Measurements from ENCODE around the gene FHL2. TPM values are rescaled to one million over a fixed set of nuclear protein-coding genes. Genes with fewer than 3 reads are reported as not detected.
A peak's percentile ranks its signal among the peaks of the same experiment; 100 is the strongest.

Gene FHL2
- total and polyA plus RNA-seq, 9 of the 15 experiments (the other 6 are each of a cell fraction or from before 2014, with no cell fraction given), result 7.5 to 33.1 (median 23.9) TPM

- TF ChIP-seq ZNF592 (IDR thresholded peaks at IDR 0.05), result no peak
- peak; percentile 83; the same call in 1 of the 2 replicates for TF ChIP-seq MEF2D (tag; conservative IDR thresholded peaks at IDR 0.05; ENCODE audit: low read depth)
- TF ChIP-seq CHD2 (IDR thresholded peaks at IDR 0.05; ENCODE audit: low read depth, low read length), result no peak
- no peak for TF ChIP-seq GABPB2 (CRISPR knock-in tag; conservative IDR thresholded peaks at IDR 0.05)
- TF ChIP-seq ZNF511 (CRISPR knock-in tag; IDR thresholded peaks at IDR 0.05), result no peak
- TF ChIP-seq HINFP (tag; conservative IDR thresholded peaks at IDR 0.05; ENCODE audit: low read depth), result no peak
- TF ChIP-seq RBBP5 (IDR thresholded peaks at IDR 0.05; ENCODE audit: borderline replicate concordance, insufficient read depth, low read length, poor library complexity, severe bottlenecking), result no peak
- TF ChIP-seq AFF1 (IDR thresholded peaks at IDR 0.05; ENCODE audit: low read depth in 1 of 2, partially characterized antibody in 2 of 2), result no peak
- TF ChIP-seq NCOA2 (IDR thresholded peaks at IDR 0.05; ENCODE audit: partially characterized antibody in 2 of 2), result no peak
- no peak for TF ChIP-seq JUNB (CRISPR knock-in tag; conservative IDR thresholded peaks at IDR 0.05)
- TF ChIP-seq PRDM10 (IDR thresholded peaks at IDR 0.05; ENCODE audit: partially characterized antibody), result no peak
Observed at GRCh38 chr2:105438104-105438929, 39.5 kb upstream of the FHL2 start (continued).
